Neural progenitor cell (in vitro differentiated cells): Measurements from ENCODE around the gene SORT1.

ENCODE experiments used
- CTCF ChIP-seq: fragments of 200-600 bp; sonication (generic); IDR thresholded peaks from 2 replicates; pipeline ENCODE4 v1.5.1; 2017; ENCODE audit warnings: antibody characterized with exemption, mild to moderate bottlenecking
- EZH2 ChIP-seq: fragments of 200-600 bp; sonication (generic); IDR thresholded peaks from 2 replicates; pipeline ENCODE4 v1.6.1; 2017; ENCODE audit warnings: antibody characterized with exemption, mild to moderate bottlenecking, moderate library complexity

- TF ChIP-seq CTCF (no peak), EZH2 (no peak)
These were observed 866 bp upstream of the SORT1 start for GRCh38 chr1:109398343-109399225.
